Transverse colon (tissue), 4 donors: ENCODE data around the gene FHIP2A.

Experiments
- POLR2A ChIP-seq: fragments of 450-650 bp; IDR thresholded peaks from one replicate; pipeline ENCODE4 v1.6.1; 2016; ENCODE audit warnings: antibody characterized with exemption, mild to moderate bottlenecking, moderate library complexity
- POLR2AphosphoS5 ChIP-seq, 3 donors: sonication (generic); formaldehyde crosslinking; IDR thresholded peaks; one replicate each; pipeline ENCODE4 v1.6.1; 2016; ENCODE audit warnings: antibody characterized with exemption in 3 of 3
- TF ChIP-seq, protein P1 (sequence below), 5 experiments: fragments of 200-600 bp in 3 of 5; fragments of 450-650 bp in 2 of 5; sonication (generic) in 3 of 5; IDR thresholded peaks; 1 replicate in 2 of 5; 2 replicates in 3 of 5; pipeline ENCODE4 v1.5.1; 2016 to 2017; ENCODE audit warnings: antibody characterized with exemption in 5 of 5, inconsistent platforms in 3 of 5, mild to moderate bottlenecking in 2 of 5, moderate library complexity in 1 of 5

DNA sequence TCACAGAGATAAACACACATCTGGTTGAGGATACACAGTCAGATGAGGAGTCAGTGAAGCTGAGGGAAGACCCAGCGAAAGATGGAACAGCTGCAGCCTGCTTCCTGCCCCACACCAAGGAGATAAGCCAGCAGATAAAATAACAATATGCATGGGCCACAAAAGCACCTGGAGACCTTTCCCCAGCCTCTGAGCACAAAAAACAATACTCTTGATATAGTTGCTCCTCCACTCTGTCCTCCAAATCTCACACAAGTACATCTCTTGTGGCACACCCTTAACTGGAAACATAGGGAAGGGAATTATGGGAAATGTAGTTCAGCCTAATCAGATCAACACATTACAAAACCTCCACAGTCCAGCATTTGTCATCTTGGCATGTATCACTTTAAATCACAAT is 9.7 kb upstream of the FHIP2A start:
- no peak for TF ChIP-seq POLR2AphosphoS5 (IDR thresholded peaks at IDR 0.05)
- TF ChIP-seq, protein P1, sequence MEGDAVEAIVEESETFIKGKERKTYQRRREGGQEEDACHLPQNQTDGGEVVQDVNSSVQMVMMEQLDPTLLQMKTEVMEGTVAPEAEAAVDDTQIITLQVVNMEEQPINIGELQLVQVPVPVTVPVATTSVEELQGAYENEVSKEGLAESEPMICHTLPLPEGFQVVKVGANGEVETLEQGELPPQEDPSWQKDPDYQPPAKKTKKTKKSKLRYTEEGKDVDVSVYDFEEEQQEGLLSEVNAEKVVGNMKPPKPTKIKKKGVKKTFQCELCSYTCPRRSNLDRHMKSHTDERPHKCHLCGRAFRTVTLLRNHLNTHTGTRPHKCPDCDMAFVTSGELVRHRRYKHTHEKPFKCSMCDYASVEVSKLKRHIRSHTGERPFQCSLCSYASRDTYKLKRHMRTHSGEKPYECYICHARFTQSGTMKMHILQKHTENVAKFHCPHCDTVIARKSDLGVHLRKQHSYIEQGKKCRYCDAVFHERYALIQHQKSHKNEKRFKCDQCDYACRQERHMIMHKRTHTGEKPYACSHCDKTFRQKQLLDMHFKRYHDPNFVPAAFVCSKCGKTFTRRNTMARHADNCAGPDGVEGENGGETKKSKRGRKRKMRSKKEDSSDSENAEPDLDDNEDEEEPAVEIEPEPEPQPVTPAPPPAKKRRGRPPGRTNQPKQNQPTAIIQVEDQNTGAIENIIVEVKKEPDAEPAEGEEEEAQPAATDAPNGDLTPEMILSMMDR (IDR thresholded peaks at IDR 0.05), result no peak
- no peak for TF ChIP-seq POLR2A
